KMS-11 (cell line): ENCODE measurements around the gene KRTAP5-8.
"Not testable (repeated sequence)": the region's sequence is repeated elsewhere in the genome, so short reads cannot be mapped to it uniquely, and the experiment has no call there.

Experiments
- H2AFZ ChIP-seq: fragments of 200-600 bp; sonication (generic); 2 replicates; pipeline ENCODE4 v1.6.1; 2016; ENCODE audit warnings: antibody characterized with exemption, mixed run types, low read depth
- H3K27ac ChIP-seq: fragments of 200-600 bp; sonication (generic); 2 replicates; pipeline ENCODE4 v1.6.1; 2016; ENCODE audit warnings: mild to moderate bottlenecking, mixed run types
- H3K27me3 ChIP-seq: fragments of 200-600 bp; sonication (generic); 2 replicates; pipeline ENCODE4 v1.6.1; 2017; ENCODE audit warnings: mild to moderate bottlenecking, low read depth, mixed run types, moderate library complexity; ENCODE audit not compliant: insufficient read depth
- H3K36me3 ChIP-seq: fragments of 200-600 bp; sonication (generic); 2 replicates; pipeline ENCODE4 v1.6.1; 2017; ENCODE audit warnings: mild to moderate bottlenecking, mixed run types; ENCODE audit not compliant: insufficient read depth
- H3K4me1 ChIP-seq: fragments of 200-600 bp; sonication (generic); 2 replicates; pipeline ENCODE4 v1.6.1; 2016; ENCODE audit warnings: mild to moderate bottlenecking, low read depth, mixed run types; ENCODE audit not compliant: poor library complexity, severe bottlenecking
- H3K4me2 ChIP-seq: fragments of 200-600 bp; sonication (generic); 2 replicates; pipeline ENCODE4 v1.7.0; 2016; ENCODE audit warnings: mild to moderate bottlenecking, mixed run types
- H3K4me3 ChIP-seq: fragments of 200-600 bp; sonication (generic); IDR thresholded peaks from 2 replicates; pipeline ENCODE4 v1.6.1; 2017; ENCODE audit warnings: low read depth, low read length, mixed read lengths; ENCODE audit not compliant: insufficient read depth
- H3K79me2 ChIP-seq: fragments of 200-600 bp; sonication (generic); 2 replicates; pipeline ENCODE4 v1.6.1; 2016; ENCODE audit warnings: low read depth, mixed run types; ENCODE audit not compliant: insufficient read depth
- H3K9ac ChIP-seq: fragments of 200-600 bp; sonication (generic); 2 replicates; pipeline ENCODE4 v1.6.1; 2016; ENCODE audit warnings: mild to moderate bottlenecking, mixed run types
- H4K20me1 ChIP-seq: fragments of 200-600 bp; sonication (generic); 2 replicates; pipeline ENCODE4 v1.6.1; 2016; ENCODE audit warnings: mild to moderate bottlenecking, mixed run types; ENCODE audit not compliant: insufficient read depth
- TF ChIP-seq, protein P1 (sequence below): fragments of 200-600 bp; sonication (generic); conservative IDR thresholded peaks from 2 replicates; pipeline ENCODE4 v1.6.1; 2017; ENCODE audit warnings: low read depth, mild to moderate bottlenecking, antibody characterized with exemption, low read length, moderate library complexity, mixed read lengths

Gene KRTAP5-8

DNA sequence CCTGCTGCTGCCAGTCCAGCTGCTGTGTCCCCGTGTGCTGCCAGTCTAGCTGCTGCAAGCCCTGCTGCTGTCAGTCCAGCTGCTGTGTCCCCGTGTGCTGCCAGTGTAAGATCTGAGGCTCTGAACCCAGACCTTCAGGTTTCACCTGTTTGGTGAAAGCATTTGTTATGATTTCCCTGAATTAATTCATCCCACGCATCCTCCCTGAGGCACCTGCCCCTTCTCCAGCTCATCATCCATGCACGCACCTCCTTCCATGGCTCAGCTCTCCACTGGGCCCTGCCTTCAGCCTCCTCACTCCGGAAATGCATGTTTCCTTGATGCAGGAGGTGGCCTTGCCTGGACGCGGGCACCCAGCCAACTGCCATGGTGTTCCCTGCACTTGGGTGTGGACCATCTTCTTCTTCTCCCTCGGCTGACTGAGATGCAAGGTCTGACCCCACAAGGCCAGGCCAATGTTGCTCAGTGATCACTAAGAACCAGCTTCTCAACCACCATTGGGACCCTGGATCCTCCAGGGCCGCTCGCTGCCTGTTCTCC lies 28.3 kb downstream of the KRTAP5-8 start:
- Histone ChIP-seq H2AFZ (no peak overlapping the region), H3K36me3 (no peaks in the 10 kb centered on the region), H3K4me2 (no peak overlapping the region), H4K20me1 (no peaks in the 10 kb centered on the region), H3K79me2 (no peaks in the 10 kb centered on the region), H3K4me1 (no peaks in the 10 kb centered on the region), H3K27ac (no peak overlapping the region), H3K9ac (no peak overlapping the region), H3K4me3 (no peak overlapping the region), H3K27me3 (no peaks in the 10 kb centered on the region)
- TF ChIP-seq, protein P1, sequence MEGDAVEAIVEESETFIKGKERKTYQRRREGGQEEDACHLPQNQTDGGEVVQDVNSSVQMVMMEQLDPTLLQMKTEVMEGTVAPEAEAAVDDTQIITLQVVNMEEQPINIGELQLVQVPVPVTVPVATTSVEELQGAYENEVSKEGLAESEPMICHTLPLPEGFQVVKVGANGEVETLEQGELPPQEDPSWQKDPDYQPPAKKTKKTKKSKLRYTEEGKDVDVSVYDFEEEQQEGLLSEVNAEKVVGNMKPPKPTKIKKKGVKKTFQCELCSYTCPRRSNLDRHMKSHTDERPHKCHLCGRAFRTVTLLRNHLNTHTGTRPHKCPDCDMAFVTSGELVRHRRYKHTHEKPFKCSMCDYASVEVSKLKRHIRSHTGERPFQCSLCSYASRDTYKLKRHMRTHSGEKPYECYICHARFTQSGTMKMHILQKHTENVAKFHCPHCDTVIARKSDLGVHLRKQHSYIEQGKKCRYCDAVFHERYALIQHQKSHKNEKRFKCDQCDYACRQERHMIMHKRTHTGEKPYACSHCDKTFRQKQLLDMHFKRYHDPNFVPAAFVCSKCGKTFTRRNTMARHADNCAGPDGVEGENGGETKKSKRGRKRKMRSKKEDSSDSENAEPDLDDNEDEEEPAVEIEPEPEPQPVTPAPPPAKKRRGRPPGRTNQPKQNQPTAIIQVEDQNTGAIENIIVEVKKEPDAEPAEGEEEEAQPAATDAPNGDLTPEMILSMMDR: no peak

DNA sequence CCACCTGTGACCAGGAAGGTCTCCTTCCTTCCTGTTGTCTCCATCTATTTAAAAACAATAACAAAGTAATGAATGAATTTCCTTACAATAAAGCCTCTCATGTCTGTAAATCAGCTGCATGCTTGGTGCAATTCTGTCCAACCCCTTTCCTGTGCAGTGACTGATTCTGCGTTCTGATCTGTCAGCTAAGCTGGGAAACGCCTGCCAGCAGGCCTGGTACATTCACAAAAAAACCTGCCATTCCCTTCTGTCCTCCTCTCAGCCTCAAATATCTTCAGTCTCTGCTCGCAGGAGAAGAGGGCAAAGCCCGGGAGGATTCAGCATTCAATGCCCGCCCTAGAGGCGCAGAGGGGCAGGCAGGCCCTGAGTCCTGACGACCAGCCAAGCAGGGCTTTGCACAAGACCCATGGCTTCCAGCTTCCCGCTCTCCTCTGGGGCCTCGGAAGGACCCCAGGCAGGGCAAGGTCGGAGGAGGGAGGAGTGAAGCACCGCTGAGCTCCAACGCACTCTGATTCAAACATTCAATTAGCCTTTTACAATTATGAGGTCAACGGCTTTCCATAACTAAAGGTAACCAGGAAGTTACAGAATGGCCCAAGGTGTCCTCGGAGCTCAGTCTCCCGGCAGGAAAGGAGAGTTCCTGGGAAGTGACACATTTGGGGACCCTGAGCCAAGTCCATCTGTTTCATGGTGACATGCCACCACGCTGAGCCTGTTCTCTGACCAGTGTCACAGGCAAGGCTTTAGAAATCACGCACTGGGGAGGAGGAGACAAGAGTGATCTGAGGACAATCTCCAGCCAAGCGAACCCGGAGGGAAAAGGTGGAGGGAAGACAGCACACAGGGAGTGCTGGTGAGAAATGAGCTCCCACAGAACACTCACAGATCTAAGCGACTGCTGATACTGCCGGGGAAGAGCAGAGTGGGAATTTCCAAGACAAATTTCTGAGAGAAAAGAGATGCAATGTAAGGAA lies 29.1 kb downstream of the KRTAP5-8 start:
- H3K4me1 ChIP-seq, H3K27ac ChIP-seq, H3K4me3 ChIP-seq, H2AFZ ChIP-seq, H3K9ac ChIP-seq, H3K4me2 ChIP-seq, H3K36me3 ChIP-seq, H3K79me2 ChIP-seq, H4K20me1 ChIP-seq, H3K27me3 ChIP-seq: not testable (repeated sequence)

DNA sequence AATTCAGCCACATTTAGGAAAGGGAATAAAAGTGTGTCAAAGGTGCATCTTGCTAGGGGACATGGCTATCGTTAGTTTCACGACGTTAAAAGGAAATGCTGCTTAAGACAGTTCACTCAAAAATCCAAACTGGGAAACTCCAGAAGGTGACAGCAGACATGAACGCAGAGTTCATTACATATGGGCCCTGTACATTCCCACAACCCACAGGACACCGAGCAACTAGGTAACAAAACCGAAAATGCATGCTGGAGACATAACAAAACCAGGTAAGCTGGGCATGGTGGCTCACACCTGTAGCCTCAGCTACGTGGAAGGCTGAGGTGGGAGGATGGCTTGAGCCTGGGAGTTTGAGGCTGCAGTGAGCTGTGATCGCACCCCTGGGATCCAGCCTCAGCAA lies 29.8 kb downstream of the KRTAP5-8 start:
- not testable (repeated sequence) for H3K79me2 ChIP-seq, H2AFZ ChIP-seq, H3K27me3 ChIP-seq, H3K4me1 ChIP-seq, H3K36me3 ChIP-seq, H3K4me3 ChIP-seq, H4K20me1 ChIP-seq, H3K9ac ChIP-seq, H3K4me2 ChIP-seq, H3K27ac ChIP-seq

DNA sequence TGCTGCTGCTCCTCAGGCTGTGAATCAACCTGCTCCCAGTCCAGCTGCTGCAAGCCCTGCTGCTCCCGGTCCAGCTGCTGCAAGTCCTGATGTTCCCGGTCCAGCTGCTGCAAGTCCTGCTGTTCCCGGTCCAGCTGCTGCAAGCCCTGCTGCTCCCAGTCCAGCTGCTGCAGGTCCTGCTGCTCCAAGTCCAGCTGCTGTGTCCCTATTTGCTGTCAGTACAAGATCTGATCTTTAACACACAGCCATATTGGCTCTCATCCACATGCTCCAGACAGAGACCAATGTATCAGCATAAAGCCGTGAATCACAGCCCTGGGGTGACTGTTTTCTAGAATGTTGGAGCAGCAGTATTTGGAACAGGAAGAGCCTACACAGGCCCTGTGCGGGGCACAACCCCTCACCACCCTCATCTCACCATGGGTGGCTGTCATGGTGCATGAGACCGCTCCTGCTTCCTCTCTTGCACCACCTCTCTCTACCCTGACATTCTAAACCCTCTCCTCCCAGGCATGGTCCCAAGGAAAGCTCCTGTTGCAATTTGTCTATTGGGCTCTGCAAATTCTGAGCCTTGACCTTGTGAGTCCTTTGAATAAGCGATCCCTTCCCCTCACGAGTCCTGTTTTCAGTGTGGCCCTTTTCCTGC lies 31.0 kb downstream of the KRTAP5-8 start:
- Histone ChIP-seq H2AFZ (no peak overlapping the region), H3K79me2 (no peaks in the 10 kb centered on the region), H3K4me2 (no peak overlapping the region), H3K9ac (no peak overlapping the region), H3K27ac (no peak overlapping the region), H4K20me1 (no peaks in the 10 kb centered on the region), H3K36me3 (no peaks in the 10 kb centered on the region), H3K4me1 (no peaks in the 10 kb centered on the region), H3K27me3 (no peaks in the 10 kb centered on the region), H3K4me3 (no peak overlapping the region)
- TF ChIP-seq, protein P1: no peak

DNA sequence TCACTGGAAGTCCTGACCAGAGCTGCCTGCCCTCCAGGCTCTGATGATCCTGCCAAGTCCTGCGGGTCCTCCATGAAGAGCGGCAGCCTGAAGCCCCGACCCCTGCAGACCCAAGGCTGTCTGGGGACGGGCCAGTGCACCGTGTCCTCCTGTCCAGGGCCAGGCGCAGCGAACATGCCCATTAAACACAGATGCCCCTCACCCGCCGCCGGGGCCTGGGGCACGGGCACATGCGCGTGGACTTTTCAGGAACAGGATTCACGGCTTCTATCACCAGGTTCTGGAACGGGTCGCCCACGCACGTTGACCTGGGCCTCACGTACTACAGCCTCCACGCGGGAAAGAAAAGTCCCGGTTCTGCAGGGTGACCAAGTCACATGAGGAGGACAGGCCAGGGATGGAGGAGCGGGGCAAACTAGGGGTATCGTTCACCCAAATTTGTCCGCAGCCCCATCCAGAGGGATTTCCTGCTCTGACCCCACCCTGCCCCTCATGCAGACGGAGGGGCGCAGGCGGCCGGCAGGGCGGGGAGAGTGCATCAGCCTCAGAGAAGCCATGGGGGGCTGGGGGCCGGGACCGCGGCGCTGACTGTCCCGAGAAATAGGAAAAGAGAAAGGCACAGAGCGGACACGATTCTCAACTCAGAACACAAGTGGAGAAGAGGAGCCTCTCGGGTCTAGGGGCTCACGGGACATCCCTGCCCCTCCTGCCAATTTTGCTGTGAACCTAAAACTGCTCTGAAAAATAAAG lies 33.5 kb downstream of the KRTAP5-8 start:
- not testable (repeated sequence) for H3K79me2 ChIP-seq, H4K20me1 ChIP-seq, H3K4me2 ChIP-seq, H3K4me1 ChIP-seq, H3K36me3 ChIP-seq, H3K4me3 ChIP-seq, H3K27ac ChIP-seq, H3K27me3 ChIP-seq, H2AFZ ChIP-seq, H3K9ac ChIP-seq
